ENCODE measurements around the gene D2HGDH. TPM values are rescaled to one million over a fixed set of nuclear protein-coding genes. Genes with fewer than 3 reads are reported as not detected.
"Not testable (repeated sequence)": the region's sequence is repeated elsewhere in the genome, so short reads cannot be mapped to it uniquely, and the experiment has no call there.

D2HGDH gene
- total RNA-seq, 1 donor from 2014 or later: 45.5 TPM

DNA sequence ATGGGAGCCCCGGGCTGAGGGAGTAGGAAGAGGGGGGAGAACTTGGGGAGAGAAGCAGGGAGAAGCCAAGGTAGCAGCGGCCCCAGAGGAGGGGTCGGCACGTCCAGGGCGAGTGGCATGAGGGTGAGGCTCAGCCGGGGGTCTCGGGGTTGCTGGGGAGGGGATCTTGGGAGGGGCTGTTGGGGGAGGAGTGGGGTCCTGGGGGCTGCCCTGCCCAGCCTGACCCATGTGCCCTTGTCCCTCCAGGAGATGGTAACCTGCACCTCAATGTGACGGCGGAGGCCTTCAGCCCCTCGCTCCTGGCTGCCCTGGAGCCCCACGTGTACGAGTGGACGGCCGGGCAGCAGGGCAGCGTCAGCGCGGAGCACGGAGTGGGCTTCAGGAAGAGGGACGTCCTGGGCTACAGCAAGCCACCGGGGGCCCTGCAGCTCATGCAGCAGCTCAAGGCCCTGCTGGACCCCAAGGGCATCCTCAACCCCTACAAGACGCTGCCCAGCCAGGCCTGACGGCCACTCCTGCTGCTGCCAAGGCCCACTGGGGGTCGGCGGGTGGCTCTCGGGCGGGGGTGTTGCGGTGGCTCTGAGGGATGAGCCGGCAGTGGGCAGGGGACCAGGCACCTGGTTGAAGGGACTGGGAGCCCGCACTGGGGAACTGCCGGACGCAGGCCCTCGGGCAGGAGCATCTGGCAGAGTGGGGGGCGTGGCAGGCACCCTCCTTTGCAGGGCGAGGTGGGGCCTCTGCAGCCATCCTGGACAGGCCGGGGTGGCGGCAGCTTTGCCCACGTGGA is 33.2 kb downstream of the D2HGDH start:
- peak; percentile 46 for DNase-seq (ENCODE audit: low spot score)
- ATAC-seq: no peak

DNA sequence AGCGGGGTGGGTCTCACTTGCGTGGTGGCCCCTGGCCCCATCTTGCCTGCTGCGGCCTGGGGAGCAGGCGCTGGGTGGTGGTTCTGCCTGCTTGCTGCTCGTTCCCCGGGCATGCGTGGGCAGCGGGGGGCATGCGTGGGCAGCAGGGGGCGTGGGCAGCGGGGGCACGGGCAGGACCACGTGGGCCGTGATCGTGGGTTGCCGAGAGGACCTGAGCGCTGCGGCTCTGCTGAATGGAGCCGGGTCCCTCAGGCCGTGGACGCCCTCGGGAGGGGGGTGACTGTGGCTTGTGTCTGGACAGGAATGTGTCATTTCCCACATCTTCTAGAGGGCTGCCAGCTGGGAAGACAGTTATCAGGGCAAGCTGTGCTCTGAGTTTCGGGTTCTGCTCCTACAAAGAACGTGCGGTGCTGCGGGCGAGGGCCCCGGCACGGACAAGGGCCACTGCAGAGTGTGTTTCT is 33.9 kb downstream of the D2HGDH start:
- no peak for ATAC-seq
- peak; percentile 45 for DNase-seq (ENCODE audit: low spot score)

DNA sequence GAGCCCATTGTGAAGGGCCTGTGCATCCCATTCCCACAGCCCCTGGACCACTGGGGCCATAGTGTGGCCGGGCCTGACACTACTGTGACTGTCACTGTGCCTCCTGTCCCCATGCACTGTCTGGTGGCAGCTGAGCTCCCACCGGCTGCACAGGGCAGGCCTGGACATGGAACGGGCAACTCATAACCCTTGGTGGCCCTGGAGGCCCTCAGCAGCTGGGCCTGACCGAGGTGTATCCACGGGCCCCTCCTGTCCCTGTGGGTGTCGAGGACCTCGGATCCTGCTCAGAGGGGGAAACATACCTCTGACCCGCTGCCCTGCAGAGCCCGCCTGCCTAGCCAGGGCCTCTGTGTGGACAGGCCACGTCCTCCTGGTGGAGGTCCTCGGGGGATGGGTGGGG is 34.4 kb downstream of the D2HGDH start:
- peak; percentile 37 for DNase-seq (ENCODE audit: low spot score)
- no peak for ATAC-seq

DNA sequence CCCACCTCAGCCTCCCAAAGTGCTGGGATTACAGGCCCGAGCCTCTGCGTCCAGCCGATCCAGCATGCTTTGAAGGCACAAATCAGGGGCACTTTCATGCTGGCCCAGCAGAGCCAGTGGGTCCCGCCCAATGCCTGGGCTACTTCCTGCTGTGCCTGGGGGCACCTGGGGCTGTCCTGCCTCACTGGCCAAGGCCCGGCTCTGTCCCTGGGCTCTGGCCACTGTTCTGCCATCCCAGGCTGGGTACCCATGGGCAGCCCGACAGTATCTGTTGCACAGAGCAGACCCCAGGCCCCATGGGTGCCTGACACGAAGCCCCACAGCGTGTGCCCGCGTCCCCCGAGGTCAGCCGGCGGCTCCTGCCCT is 35.4 kb downstream of the D2HGDH start:
- ATAC-seq (no peak), DNase-seq (ENCODE audit: low spot score) (no peak)

DNA sequence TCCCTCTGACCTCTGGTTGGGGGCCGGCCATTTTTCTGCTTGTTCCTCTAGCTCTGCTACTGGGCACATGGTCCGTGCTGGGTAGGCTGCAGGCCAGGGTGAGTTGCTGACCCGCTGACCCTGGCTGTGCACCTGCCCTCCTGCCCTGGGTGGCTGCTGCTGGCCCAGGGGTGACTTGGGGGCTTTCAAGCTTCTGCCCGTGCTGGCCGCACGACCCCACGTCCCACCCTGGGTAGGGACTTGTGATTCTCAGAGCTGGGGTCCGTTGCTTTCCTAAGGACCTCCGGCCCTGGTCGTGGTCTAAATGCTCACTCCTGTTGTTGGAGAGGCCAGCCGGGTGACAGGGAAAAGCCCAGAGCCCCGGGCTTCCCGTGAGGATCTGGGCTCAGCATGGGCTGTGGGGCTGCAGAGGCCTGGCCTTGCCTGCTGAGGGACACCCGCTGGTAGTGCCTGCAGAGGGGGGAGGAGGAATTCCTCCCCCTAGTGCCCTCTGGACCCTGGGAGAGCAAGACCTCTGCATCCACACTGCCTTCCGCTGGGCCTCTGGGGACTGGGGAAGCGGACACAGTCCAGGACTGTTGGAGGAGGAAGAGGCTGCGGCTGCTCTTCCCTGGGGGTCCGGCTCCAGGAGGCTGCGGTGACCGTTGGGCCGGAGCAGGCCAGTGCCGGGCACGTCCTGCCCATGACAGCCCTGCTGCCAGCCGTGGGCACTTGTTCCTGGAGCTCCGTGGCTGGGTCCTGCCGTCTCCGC is 35.9 kb downstream of the D2HGDH start:
- ATAC-seq: peak; percentile 84
- DNase-seq (ENCODE audit: low spot score): peak; percentile 87

DNA sequence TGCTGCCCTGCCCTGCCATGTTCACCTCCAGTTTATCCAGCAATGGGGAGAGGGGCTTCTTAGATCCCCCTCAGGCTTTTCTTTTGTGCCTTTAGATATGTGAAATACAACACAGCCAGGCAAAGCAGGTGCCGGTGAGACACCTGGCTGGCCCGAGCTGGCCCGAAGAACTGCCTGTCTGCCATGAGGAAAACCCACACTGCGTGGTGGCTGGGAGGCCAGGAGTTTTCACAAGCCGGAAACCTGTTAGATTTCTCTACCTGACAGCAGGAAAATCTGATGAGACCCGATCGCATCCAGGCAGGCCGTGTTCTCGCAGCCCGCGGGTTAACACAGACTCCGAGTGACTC is 36.5 kb downstream of the D2HGDH start:
- ATAC-seq (no peak), DNase-seq (ENCODE audit: low spot score) (no peak)

DNA sequence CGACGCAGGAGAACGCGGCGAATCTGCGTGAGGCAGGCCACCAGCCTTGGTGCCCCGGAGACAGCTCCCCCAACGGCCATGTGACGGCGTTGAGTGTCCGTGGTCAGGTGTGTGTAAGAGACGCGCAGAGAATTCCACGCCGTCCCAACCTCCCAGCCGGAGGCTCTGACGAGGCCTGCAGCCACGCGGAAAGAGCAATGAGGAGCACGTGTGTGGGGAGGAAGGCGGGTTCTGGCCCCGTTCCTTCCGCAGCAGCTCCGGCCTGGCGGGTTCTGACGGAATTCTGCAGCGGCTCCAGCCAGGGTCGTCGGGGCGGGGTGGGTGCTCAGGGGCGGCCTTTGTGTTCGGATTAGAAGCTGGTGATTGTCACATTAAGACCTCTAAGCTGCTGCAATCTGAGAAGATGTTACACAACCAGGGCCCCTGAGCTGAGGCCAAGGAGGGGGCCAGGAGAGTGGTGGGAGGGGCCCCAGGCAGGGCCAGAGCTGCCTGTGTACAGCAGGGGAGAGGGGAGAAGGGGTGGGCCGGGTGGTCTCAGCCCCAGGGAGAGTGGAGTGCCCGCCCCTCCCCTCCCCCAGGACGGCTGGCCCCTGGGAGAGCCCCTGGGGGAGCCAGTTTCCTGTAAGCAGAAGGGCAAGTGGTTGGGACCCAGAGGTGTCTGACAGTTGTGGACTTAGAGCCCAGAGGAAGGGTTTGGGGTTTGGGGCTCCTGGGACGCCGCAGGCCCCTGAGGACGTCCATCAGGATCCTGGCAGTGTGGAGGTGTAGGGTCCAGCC is 37.0 kb downstream of the D2HGDH start:
- ATAC-seq (no peak), DNase-seq (ENCODE audit: low spot score) (peak; percentile 52)

DNA sequence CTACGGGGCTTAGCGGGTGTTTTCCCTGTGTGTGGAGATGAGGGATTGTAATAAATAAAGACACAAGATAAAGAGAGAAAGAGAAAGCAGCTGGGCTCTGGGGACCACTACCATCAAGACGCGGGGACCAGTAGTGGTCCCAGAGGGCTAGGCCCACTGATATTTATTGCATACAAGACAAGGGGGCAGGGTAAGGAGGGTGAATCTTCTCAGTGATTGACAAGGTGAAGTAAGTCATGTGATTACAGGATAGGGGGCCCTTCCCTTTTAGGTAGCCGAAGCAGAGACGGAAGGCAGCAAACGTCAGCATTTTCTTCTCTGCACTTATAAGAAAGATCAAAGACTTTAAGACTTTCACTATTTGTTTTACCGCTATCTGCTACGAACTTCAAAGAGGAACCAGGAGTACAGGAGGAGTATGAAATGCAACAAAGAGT is 37.7 kb downstream of the D2HGDH start:
- DNase-seq (ENCODE audit: low spot score) (no peak), ATAC-seq (no peak)

DNA sequence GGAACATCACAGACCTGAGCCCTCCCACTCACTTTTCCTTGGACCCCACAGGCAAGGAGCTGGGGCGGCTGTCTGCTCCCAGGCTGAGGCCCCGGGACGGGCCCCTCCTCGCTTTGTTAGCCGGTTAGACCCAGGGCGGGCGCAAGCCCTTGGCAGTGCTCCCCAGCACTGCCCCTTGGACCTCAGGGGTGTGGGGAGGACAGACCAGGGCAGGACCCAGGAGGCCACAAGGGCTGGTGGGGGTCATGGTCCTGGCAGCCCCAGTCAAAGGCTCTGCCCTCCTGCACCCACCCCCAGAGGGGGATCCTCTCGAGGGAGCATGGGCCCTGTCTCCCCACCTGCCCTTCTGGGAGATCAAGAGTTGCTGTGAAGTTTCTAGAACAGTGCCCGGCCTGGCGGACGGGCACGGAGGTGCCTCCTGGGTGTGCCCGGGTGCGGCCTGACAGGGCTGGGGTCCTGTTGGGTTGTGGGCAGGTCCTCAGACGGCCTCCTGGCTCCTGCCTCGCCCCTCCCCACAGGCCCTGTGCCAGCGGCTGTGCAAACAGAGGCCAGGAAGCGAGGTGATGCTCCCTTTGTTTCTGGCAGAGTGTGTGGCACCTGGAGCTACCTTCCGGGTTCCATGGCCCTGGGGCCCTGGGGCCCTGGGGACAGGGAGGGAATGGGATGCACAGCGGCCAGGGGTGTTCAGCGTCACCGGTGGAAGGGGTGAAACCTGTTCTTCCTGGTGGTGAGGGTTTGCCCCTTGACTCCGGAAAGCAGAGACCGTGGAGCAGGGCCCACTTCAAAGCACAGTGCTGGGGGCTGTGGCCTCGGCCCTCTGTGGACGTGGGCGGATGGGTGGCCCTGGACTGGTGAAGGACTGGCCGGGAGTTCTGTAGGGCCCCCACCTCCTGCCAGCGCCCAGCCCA is 39.3 kb downstream of the D2HGDH start:
- DNase-seq (ENCODE audit: low spot score) (peak; percentile 64), ATAC-seq (peak; percentile 52)

DNA sequence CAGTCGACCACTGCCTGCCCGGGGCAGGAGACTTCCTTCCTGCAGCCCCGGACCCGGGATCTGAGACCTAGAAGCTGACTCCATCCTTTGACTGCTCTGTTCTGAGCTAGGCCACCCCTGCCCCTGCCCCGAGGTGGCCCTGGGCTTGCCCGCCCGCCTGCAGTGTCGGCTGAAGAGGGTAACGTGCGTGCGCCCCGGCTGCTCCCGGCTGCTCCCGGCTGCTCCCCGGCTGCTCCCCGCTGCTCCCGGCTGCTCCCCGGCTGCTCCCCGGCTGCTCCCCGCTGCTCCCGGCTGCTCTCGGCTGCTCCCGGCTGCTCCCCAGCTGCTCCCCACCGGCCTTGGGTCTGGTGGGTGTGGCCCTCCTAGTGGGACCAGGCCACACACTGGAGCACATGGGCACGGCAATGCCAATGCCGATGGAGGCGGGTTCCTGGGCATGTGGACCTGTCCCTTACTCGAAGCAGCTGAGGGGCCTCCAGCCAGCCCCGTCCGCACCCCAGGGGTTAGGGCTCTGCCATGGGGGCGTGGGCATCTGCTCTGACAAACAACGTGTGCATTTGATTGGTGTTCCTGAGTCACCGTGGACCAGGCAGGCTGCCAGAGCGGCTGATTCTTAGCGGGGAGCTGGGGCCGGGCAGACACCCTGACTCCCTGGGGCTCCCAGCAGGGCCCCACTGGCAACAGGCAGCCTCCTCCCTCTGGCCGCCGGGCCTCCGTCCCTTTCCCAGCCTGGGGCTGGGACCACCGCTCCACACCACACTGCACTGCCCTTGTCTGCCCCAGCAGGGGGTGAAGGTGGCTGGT is 40.2 kb downstream of the D2HGDH start:
- DNase-seq (ENCODE audit: low spot score) (peak; percentile 46), ATAC-seq (no peak)

DNA sequence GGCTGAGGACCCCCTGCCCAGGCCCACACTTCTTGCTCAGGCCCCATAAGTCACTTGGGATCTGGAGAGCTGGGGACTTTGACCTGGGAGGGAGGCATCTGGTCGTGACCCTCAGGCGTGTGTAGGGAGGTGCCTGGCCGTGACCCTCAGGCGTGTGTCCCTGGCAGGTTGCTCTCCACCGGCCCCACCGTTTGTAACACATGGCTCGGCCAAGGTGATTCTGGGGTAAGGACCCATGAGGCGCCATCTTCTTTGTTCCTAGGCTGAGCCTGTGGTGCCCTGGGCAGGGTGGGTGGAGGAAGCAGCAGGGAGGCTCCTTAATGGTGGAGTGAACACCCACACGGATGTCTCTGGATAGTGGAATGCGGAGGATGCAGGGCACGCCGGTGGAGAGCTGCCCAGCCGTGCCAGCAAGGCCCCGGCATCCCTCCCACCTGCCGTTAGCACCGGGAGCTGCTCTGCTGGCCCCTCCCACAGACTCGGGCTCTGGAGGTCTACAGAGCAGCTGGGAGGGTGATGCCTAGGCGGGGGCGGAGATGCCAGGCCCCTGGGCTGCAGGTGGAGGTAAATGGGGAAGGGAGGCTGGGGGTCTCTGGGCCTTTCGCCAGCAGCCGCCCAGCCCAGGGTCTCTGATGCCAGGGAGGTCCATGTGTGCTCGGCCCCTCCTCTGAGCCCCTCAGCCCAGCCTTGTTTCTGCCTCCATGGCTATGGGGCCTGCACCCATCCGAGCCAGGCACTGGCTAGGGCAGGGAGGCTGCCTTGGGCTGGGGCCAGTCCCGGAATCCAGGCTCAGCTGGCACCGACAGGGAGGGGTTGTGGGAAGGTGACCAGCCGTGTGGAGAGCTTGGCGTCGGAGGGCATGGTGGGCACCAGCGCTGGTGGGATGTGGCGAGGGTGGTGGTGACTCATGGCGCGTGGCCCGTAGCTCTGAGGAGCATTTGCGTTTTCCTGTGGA is 41.1 kb downstream of the D2HGDH start:
- DNase-seq (ENCODE audit: low spot score) (no peak), ATAC-seq (no peak)

DNA sequence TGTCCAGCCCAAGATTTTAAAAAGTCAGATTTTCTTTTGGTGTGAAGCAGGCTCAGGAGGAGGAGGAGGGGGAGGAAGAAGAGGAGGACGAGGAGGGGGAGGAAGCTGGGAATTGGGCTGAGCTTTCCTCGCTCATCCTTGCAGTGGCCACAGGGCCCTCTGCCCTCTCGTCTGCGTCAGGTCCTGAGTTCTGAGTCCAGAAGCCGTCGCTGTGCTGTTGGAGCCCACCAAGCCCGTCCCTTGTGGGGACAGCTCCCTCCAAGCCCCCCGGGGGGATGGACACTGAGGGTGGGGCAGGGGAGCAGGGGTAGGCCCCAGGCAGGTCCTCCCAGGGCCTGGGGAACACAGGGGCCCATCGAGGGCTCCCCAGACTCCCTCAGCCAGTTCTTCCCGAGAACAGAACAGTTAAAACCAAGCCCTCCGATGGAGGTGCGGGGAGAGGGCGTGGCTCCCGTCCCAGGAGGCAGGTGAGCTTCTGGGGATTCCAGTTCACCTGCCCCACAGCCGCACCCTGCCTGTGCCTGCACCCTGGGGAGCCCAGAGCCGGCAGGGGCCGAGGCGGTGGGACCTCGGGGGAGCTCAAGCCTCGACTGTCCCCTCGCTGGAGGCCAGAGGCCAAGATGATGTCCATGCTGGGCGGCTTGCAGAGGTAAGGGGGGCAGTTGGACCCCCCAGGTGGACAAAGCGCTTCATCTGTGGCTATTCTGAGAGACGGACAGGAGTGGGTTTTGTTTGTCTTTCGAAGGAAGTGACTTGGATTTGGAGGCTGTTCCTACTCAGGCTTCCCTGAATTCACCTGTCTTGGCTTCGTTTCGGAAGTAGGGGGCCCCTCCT is 42.1 kb downstream of the D2HGDH start, which contains the start of gene GAL3ST2:
Gene GAL3ST2, plus strand, starts transcription at position 487 of the 834 bp plus-strand sequence. Its CDS starts 134 bp downstream, at position 621.
- no peak for ATAC-seq

DNA sequence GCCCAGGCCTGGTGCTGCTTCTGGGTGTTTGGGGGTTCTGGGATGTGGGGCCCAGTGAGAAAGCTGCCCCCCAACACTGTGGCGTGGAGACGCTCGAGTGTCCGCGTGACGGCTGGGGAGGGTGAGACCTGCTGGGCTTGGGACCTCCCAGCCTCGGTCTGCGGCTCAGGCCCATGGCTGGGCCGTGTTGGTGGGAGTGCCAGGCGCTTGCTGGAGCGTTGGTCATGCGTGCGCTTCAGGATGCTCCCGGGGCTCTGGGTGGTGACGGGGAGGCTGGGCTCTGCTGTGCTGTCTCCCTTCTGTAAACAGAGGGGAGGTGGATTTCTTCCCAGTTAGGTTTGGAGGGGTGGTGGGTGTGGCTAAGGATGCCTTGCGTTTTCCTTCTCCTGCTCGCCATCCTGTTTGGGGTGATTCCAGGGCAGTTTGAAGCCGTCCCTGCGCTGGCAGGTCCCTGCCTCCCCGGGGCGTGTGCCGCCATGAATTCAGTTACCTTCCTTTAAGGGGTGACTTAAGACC is 42.8 kb downstream of the D2HGDH start:
- no peak for ATAC-seq
- DNase-seq (ENCODE audit: low spot score): no peak

More for the DNA sequence above, 42.1 kb downstream of the D2HGDH start, which contains the start of gene GAL3ST2:
- no peak for DNase-seq (ENCODE audit: low spot score)

DNA sequence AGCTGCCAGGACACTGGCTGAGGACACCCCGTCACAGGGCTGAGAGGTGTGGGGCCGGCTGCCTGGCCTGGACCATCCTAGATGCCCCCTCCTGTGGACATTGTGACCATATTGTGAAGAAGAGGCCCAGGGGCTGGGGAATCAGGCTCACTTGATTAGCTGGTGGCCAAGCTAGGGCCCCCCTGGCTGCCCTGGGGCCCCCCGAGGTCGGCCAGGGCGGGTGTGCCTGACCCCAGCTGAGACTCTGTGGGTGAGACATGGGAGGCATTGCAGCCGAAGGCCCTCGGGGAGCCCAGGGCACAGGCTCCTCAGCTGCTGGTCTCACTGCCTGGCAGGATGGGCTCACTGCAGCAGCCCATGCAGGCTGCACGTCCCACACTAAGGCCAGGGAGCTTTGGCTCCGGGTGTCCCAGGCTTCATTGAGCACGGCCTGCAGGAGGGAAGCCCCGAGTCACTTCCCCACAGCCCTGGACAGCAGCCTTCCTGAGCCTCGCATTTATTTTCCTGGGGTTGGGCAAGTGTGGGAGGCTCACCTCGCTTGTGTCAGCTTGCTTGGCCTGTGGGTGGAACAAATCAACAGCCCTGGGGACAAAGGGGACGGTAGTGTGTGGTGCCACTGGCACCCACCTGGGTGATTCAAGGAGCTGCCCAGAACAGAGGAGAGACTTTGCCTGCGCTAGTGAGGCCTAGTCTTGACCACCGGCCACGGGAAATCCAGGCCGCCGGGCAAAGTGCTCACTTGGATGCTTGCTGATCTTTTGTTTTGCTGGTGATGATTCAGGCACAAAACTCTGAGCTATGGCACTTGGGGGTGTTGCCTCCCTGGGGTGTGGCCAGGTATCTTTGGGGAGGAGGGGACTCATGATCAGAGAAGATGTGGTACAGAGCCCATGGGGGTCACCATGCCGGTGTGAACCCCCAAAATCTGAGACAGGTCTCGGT is 43.5 kb downstream of the D2HGDH start:
- DNase-seq (ENCODE audit: low spot score) (no peak), ATAC-seq (no peak)

DNA sequence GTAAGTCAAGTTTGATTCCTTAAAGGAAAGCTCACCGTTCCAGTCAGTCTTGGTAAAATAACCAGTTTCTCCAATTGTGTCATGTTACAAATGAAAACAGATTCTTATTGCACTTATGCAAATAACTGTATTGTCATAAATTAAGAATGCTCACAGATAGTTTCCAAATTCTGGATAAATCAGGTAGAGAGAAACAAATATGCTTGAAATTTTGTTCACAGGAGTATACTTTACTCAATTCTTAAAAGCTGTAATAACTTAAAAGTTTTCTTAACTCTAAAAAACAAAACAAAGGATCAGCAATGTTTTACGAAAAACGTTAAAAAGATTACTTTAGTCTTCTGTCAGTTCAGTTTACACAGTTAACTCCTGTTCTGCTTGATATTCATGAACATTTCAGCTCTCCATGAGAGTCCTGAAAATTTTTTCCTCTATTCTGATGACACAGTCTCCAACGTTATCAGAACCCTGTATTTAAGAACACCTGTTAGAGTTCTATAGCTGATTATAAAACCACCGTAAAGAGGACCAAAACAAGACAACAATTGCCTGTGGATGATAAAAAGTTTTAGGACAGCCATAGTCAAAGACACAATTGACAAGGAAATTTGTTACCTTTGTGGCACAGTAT is 46.6 kb downstream of the D2HGDH start:
- ATAC-seq (no peak), DNase-seq (ENCODE audit: low spot score) (no peak)

DNA sequence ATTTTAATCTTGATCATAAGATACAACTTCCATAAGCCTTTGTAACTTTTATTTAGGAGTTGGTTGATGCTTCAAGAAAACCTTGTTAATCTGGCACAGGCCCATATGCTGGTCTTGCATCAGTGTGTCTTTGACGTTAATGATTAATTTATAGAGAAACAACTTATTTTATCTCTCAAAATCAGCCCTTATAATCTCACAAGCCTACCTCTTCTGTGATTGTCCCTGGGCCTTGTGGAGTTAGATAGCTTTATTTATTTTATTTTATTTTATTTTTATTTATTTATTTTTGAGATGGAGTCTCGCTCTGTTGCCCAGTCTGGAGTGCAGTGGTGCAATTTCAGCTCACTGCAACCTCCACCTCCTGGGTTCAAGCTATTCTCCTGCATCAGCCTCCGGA is 47.6 kb downstream of the D2HGDH start:
- ATAC-seq: peak; percentile 43
- not testable (repeated sequence) for DNase-seq (ENCODE audit: low spot score)

Measured in left lobe of liver (tissue), 2 donors.